GM18498 (cell line): ENCODE data around the gene PCMTD2.

Experiments used
- ATAC-seq: cut with Tn5 transposase; IDR thresholded peaks from one replicate; pipeline ENCODE4 v1.9.1; 2021; ENCODE audit warnings: mild to moderate bottlenecking, moderate library complexity; ENCODE audit not compliant: unreplicated experiment

Gene PCMTD2

DNA sequence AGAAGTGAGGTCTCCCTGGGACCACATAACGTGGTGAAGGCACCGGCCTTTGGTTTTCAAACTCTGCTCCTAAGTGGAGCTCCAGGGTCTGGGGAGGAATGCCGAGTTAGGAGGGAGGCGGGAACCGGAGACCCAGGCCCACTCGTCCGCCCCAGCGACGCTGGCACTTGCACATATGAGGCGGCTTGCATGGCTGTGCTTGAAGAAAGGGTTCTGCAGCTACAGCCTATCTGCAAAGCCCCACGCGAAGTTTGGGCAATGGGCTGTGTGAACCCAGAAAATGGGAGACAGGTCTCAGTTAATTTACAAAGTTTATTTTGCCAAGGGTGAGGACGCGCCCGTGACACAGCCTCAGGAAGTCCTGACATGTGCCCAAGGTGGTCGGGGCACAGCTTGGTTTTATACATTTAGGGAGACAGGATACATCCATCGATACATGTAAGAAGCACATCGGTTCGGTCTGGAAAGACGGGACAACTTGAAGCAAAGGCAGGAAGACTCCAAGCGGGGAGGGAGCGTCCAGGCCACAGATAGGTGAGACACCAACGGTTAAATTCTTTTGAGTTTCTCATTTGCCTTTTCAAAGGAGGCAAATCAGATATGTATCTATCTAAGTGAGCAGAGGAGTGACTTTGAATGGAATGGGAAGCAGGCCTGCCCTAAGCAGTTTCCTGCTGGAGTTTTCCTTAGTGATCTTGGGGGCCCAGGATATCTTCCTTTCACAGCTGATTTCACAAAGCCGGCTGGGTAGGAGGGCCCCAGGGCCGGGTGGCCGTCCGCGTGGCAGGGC, 782 bp upstream of the PCMTD2 start:
- ATAC-seq, result no peak

DNA sequence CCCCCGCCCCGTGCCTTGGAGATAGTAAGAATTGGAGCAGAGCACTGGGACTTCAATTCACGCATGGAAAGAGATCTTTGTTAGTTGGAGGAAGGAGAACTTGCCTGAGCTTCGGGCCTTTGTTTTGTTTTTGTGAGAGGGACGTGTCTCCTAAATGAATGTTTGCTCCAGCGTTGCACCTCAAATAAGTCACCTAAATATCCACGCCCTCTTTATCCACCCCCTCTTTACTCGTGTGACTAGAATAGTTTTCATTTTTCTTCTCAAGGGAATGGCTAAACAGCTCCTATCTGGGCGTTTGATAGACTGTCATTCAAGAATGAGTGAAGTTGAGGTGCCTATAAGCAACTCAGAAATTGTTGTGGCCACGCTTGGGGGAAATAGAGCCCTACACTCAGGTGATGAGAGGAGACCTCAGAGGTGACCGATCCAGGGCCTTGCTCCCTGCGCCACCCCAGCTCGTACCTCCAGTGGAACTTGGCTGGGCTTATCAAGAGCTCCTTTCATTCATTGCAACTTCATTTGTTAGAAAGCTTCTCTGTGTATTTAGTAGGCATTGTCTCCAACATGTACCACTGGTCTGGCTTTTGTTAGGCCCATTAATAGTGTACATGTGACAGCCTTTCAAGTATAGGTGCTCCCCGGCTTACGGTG, 861 bp downstream of the PCMTD2 start:
- ATAC-seq, result no peak

DNA sequence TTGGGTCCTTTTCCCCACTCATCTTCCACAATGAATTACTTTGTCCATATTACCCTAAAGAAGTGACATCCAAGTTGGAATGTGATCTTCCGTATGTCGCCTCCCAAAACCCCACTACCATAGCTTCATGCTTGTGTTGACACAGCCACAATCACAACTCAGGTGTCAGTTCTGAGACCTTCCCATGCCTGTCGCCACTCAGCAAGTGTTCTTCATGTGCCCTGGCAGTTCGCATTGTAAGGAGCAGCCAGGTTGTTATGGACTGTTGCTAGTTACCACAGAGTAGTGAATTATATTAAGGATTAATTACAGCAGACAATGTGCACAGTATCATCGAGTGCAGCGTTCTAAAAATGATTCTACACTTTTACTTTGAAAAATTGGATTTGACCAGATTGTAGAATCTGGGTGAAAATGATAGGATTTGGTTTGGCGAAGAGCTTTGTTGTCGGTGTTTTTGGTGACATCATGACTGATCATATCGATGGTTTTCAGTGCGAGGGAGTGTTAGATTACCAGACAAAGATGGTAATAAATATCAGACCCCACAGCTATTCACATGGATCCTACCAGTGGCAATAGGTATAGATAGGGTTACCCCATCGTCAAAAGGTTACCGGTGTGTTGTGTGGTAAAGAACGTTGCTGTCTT, 1.7 kb downstream of the PCMTD2 start:
- no peak for ATAC-seq

DNA sequence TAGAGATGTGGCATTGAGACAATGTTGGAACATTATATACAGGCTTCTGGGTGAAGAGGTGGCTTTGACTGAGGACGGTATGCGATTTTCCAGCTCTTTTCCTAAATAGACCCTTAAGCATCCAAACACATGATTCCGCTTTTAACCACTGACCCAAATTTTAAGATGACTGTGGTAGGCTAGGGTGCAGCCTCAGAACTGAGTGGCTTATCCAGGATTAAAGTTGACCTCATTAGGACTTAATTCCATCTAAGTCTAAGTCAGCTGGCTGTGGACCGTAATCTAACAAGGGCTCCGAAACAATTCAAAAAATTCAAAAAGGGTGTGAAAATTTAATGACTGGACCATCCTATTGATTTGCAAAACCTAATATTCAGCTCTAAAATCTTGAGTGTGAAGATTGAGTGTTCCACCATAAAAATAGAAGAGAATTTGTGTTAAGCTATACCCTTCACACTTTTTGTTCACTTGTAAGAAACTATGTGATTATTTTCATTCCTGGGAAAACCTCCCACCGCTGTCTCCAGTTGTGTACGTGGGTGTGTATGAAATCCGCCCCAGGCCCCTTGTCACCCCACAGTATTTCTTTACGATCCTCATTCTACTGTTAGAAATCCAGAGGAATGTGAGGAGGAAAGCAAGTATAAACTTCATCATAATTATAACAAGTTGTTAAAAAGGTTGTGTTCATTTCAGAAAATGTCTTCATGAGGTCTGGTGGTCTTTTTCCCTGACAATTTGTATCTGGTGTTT, 2.7 kb downstream of the PCMTD2 start:
- ATAC-seq, result no peak

DNA sequence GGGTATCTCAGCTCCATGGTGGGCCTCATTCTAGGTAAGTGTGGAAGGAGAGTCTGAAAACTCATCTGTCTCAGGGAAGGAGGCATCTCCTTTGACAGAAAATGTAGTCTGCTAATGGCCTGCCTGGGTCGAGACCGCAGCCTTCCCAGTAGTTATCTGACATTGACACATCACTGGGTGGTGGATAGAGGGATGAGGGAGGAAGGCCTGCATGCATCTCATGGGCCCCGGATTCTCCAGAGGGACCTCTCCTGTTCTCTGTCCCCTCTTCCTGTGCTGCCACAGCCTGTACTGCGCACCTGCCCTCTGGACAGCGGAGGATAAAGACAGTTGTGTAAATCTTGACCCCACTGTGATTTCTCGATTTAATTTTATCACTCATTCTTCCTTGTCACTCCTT, 4.7 kb downstream of the PCMTD2 start:
- no peak for ATAC-seq

DNA sequence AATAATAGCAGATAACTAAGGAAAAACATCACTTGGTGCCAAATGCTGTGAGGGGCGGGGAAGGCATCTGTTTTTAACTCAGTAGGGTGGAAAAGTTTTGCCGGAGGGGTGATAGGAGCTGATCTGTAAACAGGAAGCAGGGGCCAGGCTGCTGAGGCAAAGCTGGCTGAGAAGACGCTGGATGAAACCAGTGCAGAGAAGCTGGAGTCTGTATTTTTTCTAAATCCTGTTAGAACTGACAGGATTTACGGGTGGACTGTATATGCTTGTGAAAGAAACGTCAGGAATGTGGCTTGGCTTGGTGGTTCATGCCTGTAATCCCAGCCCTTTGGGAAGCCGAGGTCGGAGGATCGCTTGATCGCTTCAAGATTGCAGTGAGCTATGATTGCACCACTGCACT, 5.6 kb downstream of the PCMTD2 start:
- no peak for ATAC-seq

DNA sequence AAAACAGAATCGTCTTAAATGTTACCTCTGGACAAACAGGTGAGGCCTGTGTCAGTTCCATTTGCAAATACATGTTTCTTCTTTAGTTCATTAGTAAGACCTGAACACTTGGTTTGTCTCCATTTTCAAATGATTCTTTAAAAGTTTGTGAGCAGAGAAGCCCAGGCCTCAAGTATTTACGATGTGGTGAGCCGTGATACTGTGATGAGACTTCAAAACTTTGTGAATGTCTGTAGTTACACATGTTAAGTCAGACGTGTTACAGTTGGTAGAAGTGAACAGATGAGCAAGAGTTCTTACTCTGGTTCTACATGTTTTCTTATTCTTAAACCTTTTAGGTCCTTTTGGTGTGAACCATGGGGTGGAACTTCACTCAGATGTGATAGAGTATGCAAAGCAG, 8.5 kb downstream of the PCMTD2 start:
- ATAC-seq, result no peak

DNA sequence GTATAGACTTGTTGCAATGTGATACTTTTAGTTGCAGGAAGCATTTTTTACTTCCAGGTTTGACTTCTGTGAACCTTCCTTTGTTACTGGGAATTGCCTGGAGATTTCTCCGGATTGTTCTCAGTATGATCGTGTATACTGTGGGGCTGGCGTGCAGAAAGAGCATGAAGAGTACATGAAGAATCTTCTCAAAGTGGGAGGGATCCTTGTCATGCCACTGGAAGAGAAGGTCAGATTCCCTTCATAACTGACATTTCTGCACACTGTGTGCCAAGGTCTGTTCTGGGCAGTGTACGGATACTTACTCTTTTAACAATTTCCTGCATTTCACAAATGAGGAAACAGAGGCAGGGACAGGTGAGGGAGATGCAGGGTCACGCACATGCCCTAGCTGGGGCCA, 9.7 kb downstream of the PCMTD2 start:
- no peak for ATAC-seq

DNA sequence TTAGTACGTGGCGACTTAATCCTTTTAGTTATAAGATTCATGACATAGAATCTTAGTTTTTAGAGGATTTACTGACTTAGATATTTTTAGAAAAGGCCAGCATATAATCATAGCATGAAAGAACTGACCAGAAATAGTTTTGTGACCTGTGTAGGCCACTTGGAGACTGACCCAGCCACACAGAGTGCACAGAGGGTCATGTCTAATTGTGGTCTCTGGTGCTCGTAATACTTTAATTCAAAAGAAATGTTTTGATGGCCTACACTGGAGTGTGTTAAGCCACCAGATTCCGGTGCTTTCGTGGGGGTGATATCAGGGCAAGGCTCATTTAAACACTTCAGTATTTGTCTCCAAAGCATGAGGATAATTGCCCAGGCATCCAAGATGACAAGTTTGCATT, 11.4 kb downstream of the PCMTD2 start:
- ATAC-seq, result no peak

DNA sequence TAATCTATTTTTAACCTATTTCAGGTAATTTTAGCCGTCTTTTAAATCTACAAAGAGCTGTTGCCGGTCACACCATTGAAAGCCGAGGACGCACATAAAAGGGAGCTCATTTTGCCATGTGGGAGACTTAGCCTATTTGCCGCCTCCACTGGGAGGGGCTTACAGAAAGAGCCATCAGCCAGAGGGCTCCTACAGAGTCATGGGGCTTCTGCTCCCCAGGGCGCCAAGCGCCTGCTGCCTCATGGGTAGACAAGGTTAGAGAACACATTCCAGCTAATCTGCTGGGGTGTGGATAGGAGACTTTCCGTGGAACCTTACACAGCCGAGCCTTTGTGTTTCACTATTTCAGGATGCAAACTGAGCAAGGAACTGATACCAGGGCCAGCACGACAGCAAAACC, 12.6 kb downstream of the PCMTD2 start:
- ATAC-seq, result no peak

DNA sequence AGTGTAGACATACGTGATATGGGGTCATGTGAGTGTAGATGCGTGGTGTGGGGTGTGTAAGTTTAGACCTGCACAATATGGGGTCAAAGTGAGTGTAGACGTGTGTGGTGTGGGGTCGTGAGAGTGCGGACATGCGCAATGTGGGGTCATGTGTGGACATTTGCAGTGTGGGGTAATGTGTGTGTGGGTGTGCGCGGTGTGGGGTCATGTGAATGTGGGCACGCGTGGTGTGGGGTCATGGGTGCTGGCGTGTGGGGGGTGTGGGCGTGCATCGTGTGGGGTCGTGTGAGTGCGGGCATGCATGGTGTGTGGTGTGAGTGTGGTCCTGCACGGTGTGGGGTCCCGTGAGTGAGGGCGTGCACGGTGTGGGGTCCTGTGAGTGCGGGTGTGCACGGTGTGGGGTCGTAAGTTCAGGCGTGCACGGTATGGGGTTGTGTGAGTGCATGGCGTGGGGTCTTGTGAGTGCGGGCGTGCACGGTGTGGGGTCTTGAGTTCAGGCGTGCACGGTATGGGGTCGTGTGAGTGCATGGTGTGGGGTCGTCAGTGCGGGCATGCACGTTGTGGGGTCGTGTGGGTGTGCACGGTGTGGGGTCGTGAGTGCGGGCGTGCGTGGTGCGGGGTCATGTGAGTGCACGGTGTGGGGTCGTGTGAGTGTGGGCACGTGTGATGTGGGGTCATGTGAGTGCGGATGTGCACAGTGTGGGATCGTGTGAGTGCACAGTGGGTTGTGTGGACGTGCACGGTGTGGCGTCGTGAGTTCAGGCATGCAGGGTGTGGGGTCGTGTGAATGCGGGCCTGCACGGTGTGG, 14.3 kb downstream of the PCMTD2 start:
- ATAC-seq, result no peak

DNA sequence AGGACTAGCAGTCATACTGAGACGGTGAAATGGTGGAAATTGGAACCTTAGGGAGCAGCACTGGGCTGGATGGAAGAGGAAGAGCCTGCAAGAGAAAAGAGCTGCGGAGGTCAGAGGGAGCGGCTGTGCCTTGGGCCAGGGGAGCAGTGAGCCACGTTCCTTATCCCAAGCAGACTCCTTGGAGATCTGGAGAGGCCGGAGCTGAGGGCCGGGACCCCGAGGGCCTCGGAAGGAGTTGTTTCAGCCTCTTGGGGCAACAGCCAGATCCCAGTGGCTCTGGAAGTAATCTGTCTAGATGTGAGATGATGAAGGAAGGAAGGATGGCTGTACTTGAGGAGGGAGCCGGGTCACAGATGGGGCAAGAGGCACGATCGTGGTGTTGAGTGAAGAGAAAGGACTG, 16.1 kb downstream of the PCMTD2 start:
- ATAC-seq, result no peak

DNA sequence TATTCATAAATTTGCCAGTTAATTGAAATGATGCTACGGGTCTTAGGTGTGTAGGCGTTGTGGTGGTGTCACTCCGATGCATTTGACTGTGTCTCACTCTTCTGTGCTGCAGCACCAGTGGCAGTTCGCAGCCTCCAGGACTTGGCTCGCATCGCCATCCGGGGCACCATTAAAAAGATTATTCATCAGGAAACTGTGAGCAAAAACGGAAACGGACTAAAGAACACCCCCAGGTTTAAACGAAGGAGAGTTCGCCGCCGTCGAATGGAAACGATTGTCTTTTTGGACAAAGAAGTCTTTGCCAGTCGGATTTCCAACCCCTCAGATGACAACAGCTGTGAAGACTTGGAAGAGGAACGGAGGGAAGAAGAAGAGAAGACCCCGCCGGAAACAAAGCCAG, 17.6 kb downstream of the PCMTD2 start:
- ATAC-seq, result no peak

DNA sequence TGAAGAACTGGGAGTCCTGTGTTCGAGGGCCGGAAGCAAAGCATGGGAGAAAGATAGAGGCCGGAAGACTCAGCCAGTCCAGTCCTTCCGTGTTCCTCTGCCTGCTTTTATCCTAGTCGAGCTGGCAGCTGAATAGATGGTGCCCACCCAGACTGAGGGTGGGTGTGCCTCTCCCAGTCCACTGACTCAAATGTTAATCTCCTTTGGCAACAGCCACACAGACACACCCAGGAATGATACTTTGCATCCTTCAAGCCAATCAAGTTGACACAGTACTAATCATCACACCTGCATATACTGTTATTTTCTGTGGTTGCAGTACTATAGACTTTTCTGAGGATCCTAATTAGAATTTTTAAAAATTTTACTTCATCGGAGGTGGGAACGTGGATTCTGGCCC, 21.3 kb downstream of the PCMTD2 start:
- no peak for ATAC-seq

DNA sequence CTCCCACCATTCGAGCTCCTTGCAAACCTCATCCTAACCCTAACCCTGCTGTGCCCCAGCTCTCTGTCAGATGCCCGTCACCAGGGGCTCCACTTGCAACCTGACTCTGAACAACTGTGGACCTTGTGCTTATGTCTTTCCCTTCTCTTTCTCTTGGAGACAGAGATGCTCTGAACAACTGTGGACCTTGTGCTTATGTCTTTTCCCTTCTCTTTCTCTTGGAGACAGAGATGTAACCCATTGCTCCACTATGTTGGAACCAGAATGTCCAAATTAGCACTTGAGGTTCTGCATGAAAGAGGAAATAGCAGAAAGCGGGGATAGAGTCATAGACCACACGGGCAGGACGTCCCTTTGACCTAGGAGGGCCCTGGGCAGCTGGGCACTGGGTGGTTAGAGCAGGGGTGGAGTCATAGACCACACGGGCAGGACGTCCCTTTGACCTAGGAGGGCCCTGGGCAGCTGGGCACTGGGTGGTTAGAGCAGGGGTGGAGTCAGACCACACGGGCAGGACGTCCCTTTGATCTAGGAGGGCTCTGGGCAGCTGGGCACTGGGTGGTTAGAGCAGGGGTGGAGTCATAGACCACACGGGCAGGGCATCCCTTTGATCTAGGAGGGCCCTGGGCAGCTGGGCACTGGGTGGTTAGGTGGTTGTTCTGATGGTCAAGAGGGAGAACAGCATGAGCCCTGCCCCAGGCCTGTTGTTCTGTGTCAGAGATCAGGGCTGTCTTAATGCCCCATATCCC, 22.2 kb downstream of the PCMTD2 start:
- ATAC-seq, result no peak

DNA sequence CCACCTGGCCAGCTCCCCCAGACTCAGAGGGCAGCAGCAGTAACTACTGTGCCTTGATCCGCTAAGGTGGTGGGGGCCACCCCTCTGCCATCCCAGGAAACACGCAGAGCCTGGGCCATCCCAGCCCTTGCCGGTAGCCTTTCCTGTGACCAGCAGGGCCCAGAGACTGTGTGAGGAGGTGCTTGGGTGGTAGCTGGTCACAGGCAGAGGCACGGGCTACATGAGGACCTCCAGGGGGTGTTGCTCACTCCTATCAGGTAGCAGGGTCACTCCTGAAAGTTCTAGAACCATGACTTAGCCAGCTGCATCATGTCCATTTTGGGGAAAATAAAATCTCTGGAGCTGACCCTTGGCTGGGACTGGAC, 22.8 kb downstream of the PCMTD2 start:
- ATAC-seq, result no peak

DNA sequence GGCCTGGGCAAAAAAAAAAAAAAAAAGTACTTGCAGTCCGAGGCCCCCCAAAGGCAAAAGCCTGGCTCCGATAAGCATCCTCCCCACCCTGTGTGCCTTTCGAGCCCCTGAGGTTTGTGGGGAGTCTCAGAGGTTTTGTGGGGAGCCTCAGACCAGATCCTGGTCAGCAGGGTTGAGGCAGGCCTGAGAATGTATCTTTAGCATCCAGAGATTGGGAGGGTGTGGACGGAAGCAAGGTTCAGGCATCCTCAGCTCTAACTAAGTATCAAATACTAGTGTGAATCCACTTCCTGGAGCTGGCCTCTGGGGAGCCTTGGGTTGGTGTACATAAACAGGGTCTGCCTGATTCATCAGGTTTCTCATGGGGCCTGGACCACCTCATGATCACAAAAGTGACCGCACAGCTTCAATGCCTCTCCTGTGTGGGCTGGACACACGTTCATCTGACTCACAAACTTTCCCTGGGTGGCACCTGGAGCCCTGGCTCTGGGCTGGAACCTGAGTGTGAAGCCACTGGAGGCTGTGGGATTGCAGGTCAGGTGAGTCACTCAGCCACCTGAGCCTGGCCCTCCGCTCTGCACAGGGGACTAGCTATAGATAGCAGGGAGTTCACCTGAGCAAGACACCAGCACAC, 24.4 kb downstream of the PCMTD2 start:
- no peak for ATAC-seq

DNA sequence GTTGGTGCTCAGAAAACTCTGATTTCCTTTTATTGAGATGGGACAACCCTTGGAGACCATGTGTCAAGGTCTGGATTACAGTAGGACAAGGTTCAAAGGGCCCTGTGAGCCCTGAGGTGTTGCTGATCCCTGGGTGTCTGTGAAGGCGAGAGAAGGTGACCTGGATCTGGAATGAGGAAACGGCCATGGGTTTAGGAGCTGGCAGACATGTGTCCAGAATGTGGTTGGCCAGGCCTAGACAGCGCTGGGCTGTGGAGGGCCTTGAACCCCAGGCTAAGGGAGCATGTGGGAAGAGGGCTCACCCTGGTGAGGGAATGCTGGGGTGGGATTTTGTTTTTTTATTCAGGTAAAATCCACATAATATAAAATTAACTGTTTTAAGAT, 24.9 kb downstream of the PCMTD2 start:
- ATAC-seq, result no peak

DNA sequence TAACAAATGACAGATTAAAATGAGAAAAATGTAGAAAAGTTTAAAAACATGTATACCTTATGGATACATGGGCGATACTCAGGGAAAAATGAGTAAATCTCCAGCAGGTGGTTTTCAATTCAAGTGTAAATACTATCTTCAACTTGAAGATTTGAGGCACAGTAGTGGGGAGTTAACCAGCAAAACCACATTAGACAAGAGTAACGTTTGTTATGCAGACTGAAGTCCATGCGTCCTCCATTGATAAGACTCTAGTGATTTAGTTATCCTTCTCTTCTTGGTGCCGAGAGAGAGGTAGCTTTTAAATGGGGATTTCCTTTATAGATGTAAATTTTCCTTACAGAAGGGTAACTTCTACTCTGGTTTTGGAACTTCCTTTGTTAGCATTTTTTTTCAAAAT, 28.1 kb downstream of the PCMTD2 start:
- no peak for ATAC-seq
